ENCODE measurements around the gene WDR55. TPM values are rescaled to one million over a fixed set of nuclear protein-coding genes. Genes with fewer than 3 reads are reported as not detected.

Gene WDR55
- total and polyA plus RNA-seq, 2 of the 8 experiments (the other 6 are each of a cell fraction or from before 2014, with no cell fraction given) = 15.3 to 22.7 TPM

GRCh38 chr5:140707812-140708211 is 43.1 kb downstream of the WDR55 start:
- no peak overlapping the region for H2AK5ac ChIP-seq (ENCODE audit: low read depth, low read length)
- no peaks in the 10 kb centered on the region for H3K4me1 ChIP-seq (replicated peaks in 1 of 4; ENCODE audit: control insufficient read depth in 3 of 4, insufficient read depth in 4 of 4, low read length in 3 of 4)
- no peak overlapping the region for H3K4me3 ChIP-seq (ENCODE audit: extremely low read depth in 1 of 4, insufficient read depth in 2 of 4, low read depth in 3 of 4, low read length in 4 of 4)
- H2BK5ac ChIP-seq (ENCODE audit: low read depth, low read length) = no peak overlapping the region
- H3K27ac ChIP-seq (ENCODE audit: low read depth, low read length) = no peak overlapping the region
- H3K23me2 ChIP-seq (ENCODE audit: low read depth, low read length) = peaks cover 5% of the 10 kb centered on the region; the same call in 1 of the 2 replicates
- no peak overlapping the region for H2BK15ac ChIP-seq (ENCODE audit: low read length)
- no peak for FAIRE-seq
- H3K23ac ChIP-seq (ENCODE audit: insufficient read length) = no peak overlapping the region
- H3K4me2 ChIP-seq (ENCODE audit: insufficient read depth in 1 of 2, low read depth in 2 of 2, low read length in 2 of 2) = no peak overlapping the region
- no peaks in the 10 kb centered on the region for H3K79me2 ChIP-seq (ENCODE audit: control insufficient read depth in 1 of 2, insufficient read depth in 2 of 2, low read length in 2 of 2)
- H2BK120ac ChIP-seq (replicated peaks; ENCODE audit: low read depth, low read length) = no peak overlapping the region
- H4K8ac ChIP-seq (ENCODE audit: extremely low read depth, insufficient read depth, low read length) = no peak overlapping the region
- ChIA-PET CTCF (ENCODE audit: partially characterized antibody) (interaction anchor here (1.0 to 1.3 kb wide), 2 partner anchors 12 to 349 kb away, joined by 3 to 7 read pairs; no protein-coding TSS in a partner anchor), POLR2A (ENCODE audit: partially characterized antibody) (interaction anchor here (0.9 to 1.6 kb wide), 7 partner anchors 11 to 68 kb away, joined by 3 to 8 read pairs (median 4); partner anchors contain the start of genes DND1, IK, NDUFA2 and TMCO6)
- no peaks in the 10 kb centered on the region for H3K79me1 ChIP-seq (ENCODE audit: low read depth, low read length)
- H4K5ac ChIP-seq (ENCODE audit: insufficient read length, low read depth, low read length) = no peak overlapping the region
- 98% methylated on average over 4 of the region's 4 CpGs; no CpG with 5 or more reads in 1 of the 2 experiments for WGBS, 2 experiments (ENCODE audit: extremely low coverage in 1 of 2, insufficient coverage in 1 of 2, insufficient read length in 1 of 2, insufficient replicate concordance in 2 of 2, low coverage in 1 of 2, low lambda C conversion rate in 2 of 2, missing lambda C conversion rate in 1 of 2)
- no peaks in the 10 kb centered on the region for H3K9me3 ChIP-seq (ENCODE audit: insufficient read depth in 2 of 2, low read depth in 1 of 2, low read length in 1 of 2)
- no peak for DNase-seq (ENCODE audit: low read depth in 1 of 2, low spot score in 2 of 2)
- H2BK20ac ChIP-seq (ENCODE audit: low read length) = no peak overlapping the region
- no peaks in the 10 kb centered on the region for H3K27me3 ChIP-seq (replicated peaks in 1 of 4; ENCODE audit: control insufficient read depth in 3 of 4, extremely low read depth in 1 of 4, insufficient read depth in 3 of 4, low read length in 3 of 4)
- no peak overlapping the region for H3K4ac ChIP-seq (replicated peaks; ENCODE audit: insufficient read length, low read depth, low read length)
- peaks cover 18 to 37% (median 31%) of the 10 kb centered on the region in 4 experiments for H3K36me3 ChIP-seq (ENCODE audit: control insufficient read depth in 2 of 4, insufficient read depth in 4 of 4, low read length in 3 of 4)
- no peak overlapping the region for H4K91ac ChIP-seq (replicated peaks; ENCODE audit: insufficient read length, low read length)
- H3K56ac ChIP-seq (replicated peaks; ENCODE audit: insufficient read length, low read depth, low read length) = no peak overlapping the region
- TF ChIP-seq CTBP2 (IDR thresholded peaks at IDR 0.05; ENCODE audit: borderline replicate concordance, insufficient read depth, insufficient read length, low read length) = no peak
- no peak for TF ChIP-seq SIX5 (IDR thresholded peaks at IDR 0.05; ENCODE audit: low read depth, low read length)
- no peak for TF ChIP-seq CTCF (IDR thresholded peaks at IDR 0.05; ENCODE audit: control extremely low read depth in 1 of 3, insufficient read depth in 1 of 3, low read depth in 1 of 3, low read length in 3 of 3)
- no peak for TF ChIP-seq SP2 (IDR thresholded peaks at IDR 0.05; ENCODE audit: low read length)
- no peak for TF ChIP-seq TEAD4 (IDR thresholded peaks at IDR 0.05; ENCODE audit: low read depth, low read length)
- no peak for TF ChIP-seq ASH2L (IDR thresholded peaks at IDR 0.05; ENCODE audit: low read length)
- TF ChIP-seq HDAC2 (IDR thresholded peaks at IDR 0.05; ENCODE audit: borderline replicate concordance in 1 of 2, low read depth in 2 of 2, low read length in 2 of 2) = no peak
- no peak for TF ChIP-seq BCL11A (IDR thresholded peaks at IDR 0.05; ENCODE audit: low read depth in 2 of 2, low read length in 2 of 2)
- TF ChIP-seq CBX8 (IDR thresholded peaks at IDR 0.05; ENCODE audit: borderline replicate concordance, low read depth, low read length) = no peak
- no peak for TF ChIP-seq POU5F1 (IDR thresholded peaks at IDR 0.05; ENCODE audit: low read depth, low read length)
- no peak for TF ChIP-seq CHD2 (IDR thresholded peaks at IDR 0.05; ENCODE audit: low read length)
- no peak for TF ChIP-seq RBBP5 (IDR thresholded peaks at IDR 0.05; ENCODE audit: borderline replicate concordance, low read depth, low read length)
- no peak overlapping the region for H2AFZ ChIP-seq (ENCODE audit: low read length)
- no peaks in the 10 kb centered on the region for H4K20me1 ChIP-seq (replicated peaks in 1 of 2; ENCODE audit: control insufficient read depth in 1 of 2, insufficient read depth in 2 of 2, low read length in 2 of 2)
- H3K14ac ChIP-seq (ENCODE audit: insufficient read length) = no peak overlapping the region
- no peak overlapping the region for H2BK12ac ChIP-seq (ENCODE audit: low read depth, low read length)
- no peak overlapping the region for H3K9ac ChIP-seq (replicated peaks in 1 of 4; ENCODE audit: extremely low read depth in 1 of 4, low read depth in 3 of 4, low read length in 3 of 4)
- no peak overlapping the region for H3K18ac ChIP-seq (ENCODE audit: extremely low read depth, low read length)

Measured in H1 (cell line).